ENCODE results near the gene GJB4.

DNA sequence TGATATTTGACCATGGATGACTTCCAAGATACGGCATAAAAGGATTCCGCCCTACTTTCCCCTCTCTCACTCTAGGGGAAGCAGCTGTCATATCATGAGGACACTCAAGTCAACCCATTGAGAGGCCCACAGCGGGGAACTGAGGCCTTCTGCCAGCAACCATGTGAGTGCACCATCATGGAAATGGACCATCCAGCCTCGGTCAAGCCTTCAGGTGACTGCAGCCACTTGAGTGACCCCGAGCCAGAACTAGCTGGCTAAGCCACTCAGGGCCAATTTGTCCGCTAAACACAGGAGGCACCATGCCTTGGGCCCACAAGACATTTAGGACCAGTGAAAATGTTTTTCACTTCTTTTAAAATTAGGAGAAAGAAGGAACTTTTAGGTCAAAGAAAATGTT is 15.8 kb upstream of the GJB4 start:
- no peak for TF ChIP-seq CREB1 (CRISPR knock-in tag; IDR thresholded peaks at IDR 0.05)
- TF ChIP-seq, protein P1, sequence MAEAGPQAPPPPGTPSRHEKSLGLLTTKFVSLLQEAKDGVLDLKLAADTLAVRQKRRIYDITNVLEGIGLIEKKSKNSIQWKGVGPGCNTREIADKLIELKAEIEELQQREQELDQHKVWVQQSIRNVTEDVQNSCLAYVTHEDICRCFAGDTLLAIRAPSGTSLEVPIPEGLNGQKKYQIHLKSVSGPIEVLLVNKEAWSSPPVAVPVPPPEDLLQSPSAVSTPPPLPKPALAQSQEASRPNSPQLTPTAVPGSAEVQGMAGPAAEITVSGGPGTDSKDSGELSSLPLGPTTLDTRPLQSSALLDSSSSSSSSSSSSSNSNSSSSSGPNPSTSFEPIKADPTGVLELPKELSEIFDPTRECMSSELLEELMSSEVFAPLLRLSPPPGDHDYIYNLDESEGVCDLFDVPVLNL (CRISPR knock-in tag; IDR thresholded peaks at IDR 0.05; ENCODE audit: borderline replicate concordance, low read depth) = no peak
- TF ChIP-seq, protein P2, sequence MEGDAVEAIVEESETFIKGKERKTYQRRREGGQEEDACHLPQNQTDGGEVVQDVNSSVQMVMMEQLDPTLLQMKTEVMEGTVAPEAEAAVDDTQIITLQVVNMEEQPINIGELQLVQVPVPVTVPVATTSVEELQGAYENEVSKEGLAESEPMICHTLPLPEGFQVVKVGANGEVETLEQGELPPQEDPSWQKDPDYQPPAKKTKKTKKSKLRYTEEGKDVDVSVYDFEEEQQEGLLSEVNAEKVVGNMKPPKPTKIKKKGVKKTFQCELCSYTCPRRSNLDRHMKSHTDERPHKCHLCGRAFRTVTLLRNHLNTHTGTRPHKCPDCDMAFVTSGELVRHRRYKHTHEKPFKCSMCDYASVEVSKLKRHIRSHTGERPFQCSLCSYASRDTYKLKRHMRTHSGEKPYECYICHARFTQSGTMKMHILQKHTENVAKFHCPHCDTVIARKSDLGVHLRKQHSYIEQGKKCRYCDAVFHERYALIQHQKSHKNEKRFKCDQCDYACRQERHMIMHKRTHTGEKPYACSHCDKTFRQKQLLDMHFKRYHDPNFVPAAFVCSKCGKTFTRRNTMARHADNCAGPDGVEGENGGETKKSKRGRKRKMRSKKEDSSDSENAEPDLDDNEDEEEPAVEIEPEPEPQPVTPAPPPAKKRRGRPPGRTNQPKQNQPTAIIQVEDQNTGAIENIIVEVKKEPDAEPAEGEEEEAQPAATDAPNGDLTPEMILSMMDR (IDR thresholded peaks at IDR 0.05) = no peak
- TF ChIP-seq, protein P3, sequence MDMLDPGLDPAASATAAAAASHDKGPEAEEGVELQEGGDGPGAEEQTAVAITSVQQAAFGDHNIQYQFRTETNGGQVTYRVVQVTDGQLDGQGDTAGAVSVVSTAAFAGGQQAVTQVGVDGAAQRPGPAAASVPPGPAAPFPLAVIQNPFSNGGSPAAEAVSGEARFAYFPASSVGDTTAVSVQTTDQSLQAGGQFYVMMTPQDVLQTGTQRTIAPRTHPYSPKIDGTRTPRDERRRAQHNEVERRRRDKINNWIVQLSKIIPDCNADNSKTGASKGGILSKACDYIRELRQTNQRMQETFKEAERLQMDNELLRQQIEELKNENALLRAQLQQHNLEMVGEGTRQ (CRISPR knock-in tag; IDR thresholded peaks at IDR 0.05) = no peak
- no peak for TF ChIP-seq NFE2L1 (CRISPR knock-in tag; IDR thresholded peaks at IDR 0.05)
- TF ChIP-seq, protein P4, sequence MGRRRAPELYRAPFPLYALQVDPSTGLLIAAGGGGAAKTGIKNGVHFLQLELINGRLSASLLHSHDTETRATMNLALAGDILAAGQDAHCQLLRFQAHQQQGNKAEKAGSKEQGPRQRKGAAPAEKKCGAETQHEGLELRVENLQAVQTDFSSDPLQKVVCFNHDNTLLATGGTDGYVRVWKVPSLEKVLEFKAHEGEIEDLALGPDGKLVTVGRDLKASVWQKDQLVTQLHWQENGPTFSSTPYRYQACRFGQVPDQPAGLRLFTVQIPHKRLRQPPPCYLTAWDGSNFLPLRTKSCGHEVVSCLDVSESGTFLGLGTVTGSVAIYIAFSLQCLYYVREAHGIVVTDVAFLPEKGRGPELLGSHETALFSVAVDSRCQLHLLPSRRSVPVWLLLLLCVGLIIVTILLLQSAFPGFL (CRISPR knock-in tag; IDR thresholded peaks at IDR 0.05; ENCODE audit: borderline replicate concordance) = no peak
- no peak for TF ChIP-seq OVOL2 (CRISPR knock-in tag; IDR thresholded peaks at IDR 0.05; ENCODE audit: borderline replicate concordance)
- TF ChIP-seq MXD4 (CRISPR knock-in tag; IDR thresholded peaks at IDR 0.05; ENCODE audit: borderline replicate concordance) = no peak
- no peak for TF ChIP-seq SP1 (CRISPR knock-in tag; conservative IDR thresholded peaks at IDR 0.05)
- TF ChIP-seq MYBL2 (CRISPR knock-in tag; IDR thresholded peaks at IDR 0.05) = no peak
- no peak for TF ChIP-seq GABPB1 (CRISPR knock-in tag; IDR thresholded peaks at IDR 0.05)
